OCI-LY1 (cell line): ENCODE results near the gene PSAP.

Source experiments
- H2AFZ ChIP-seq: fragments of 200-600 bp; sonication (generic), shearing (Covaris generic); 2 replicates; pipeline ENCODE4 v1.6.0; 2014; ENCODE audit warnings: antibody characterized with exemption, mild to moderate bottlenecking, low read length
- H3F3A ChIP-seq: fragments of 200-600 bp; sonication (generic), shearing (Covaris generic); 2 replicates; pipeline ENCODE4 v1.6.0; 2014; ENCODE audit warnings: mild to moderate bottlenecking, antibody characterized with exemption, low read length, moderate library complexity; ENCODE audit not compliant: insufficient read depth
- H3K27ac ChIP-seq: fragments of 200-600 bp; sonication (generic); 2 replicates; pipeline ENCODE4 v1.5.1; 2014; ENCODE audit warnings: low read length, mixed run types, mild to moderate bottlenecking, low read depth; ENCODE audit not compliant: poor library complexity, severe bottlenecking
- H3K27me3 ChIP-seq: fragments of 200-600 bp; sonication (generic); 2 replicates; pipeline ENCODE4 v1.6.0; 2014; ENCODE audit warnings: antibody characterized with exemption, mild to moderate bottlenecking, low read length, moderate library complexity; ENCODE audit not compliant: insufficient read depth
- H3K36me3 ChIP-seq: fragments of 200-600 bp; sonication (generic); 2 replicates; pipeline ENCODE4 v1.6.1; 2014; ENCODE audit warnings: mild to moderate bottlenecking, antibody characterized with exemption, low read length, moderate library complexity, mixed read lengths; ENCODE audit not compliant: insufficient read depth
- H3K4me1 ChIP-seq: fragments of 200-600 bp; sonication (generic); 2 replicates; pipeline ENCODE4 v1.5.1; 2014; ENCODE audit warnings: mild to moderate bottlenecking, low read length, moderate library complexity; ENCODE audit not compliant: insufficient read depth, severe bottlenecking
- H3K4me2 ChIP-seq: fragments of 200-600 bp; sonication (generic), shearing (Covaris generic); 2 replicates; pipeline ENCODE4 v1.6.1; 2014; ENCODE audit warnings: low read length
- H3K4me3 ChIP-seq: fragments of 200-600 bp; sonication (generic); 2 replicates; pipeline ENCODE4 v1.5.1; 2014; ENCODE audit warnings: low read length, low read depth, mild to moderate bottlenecking, mixed read lengths; ENCODE audit not compliant: poor library complexity, severe bottlenecking
- H3K79me2 ChIP-seq: fragments of 200-600 bp; shearing (Covaris generic); 2 replicates; pipeline ENCODE4 v1.6.1; 2016; ENCODE audit warnings: mixed run types, low read length, mixed read lengths; ENCODE audit not compliant: insufficient read depth
- H3K9ac ChIP-seq: fragments of 200-600 bp; sonication (generic), shearing (Covaris generic); 2 replicates; pipeline ENCODE4 v1.6.1; 2014; ENCODE audit warnings: mild to moderate bottlenecking, low read length, mixed read lengths
- H3K9me2 ChIP-seq: fragments of 200-600 bp; sonication (generic), shearing (Covaris generic); 2 replicates; pipeline ENCODE4 v1.6.1; 2014; ENCODE audit warnings: low read depth, mild to moderate bottlenecking, low read length, mixed read lengths
- H3K9me3 ChIP-seq: fragments of 200-600 bp; shearing (Covaris generic); 2 replicates; pipeline ENCODE4 v1.6.1; 2014; ENCODE audit warnings: low read length, mixed read lengths
- H4K20me1 ChIP-seq: fragments of 200-600 bp; sonication (generic), shearing (Covaris generic); 2 replicates; pipeline ENCODE4 v1.6.0; 2016; ENCODE audit warnings: mild to moderate bottlenecking, low read length; ENCODE audit not compliant: insufficient read depth
- EZH2 ChIP-seq: fragments of 200-600 bp; sonication (generic), shearing (Covaris generic); IDR thresholded peaks from 2 replicates; pipeline ENCODE4 v1.8.0; 2017; ENCODE audit warnings: borderline replicate concordance, mixed run types, mild to moderate bottlenecking, antibody characterized with exemption, low read length, moderate library complexity, mixed read lengths
- TF ChIP-seq, protein P1 (sequence below): fragments of 200-600 bp; sonication (generic), shearing (Covaris generic); IDR thresholded peaks from 2 replicates; pipeline ENCODE4 v1.5.1; 2017; ENCODE audit warnings: mild to moderate bottlenecking, antibody characterized with exemption, low read length, moderate library complexity, mixed read lengths

PSAP gene

DNA sequence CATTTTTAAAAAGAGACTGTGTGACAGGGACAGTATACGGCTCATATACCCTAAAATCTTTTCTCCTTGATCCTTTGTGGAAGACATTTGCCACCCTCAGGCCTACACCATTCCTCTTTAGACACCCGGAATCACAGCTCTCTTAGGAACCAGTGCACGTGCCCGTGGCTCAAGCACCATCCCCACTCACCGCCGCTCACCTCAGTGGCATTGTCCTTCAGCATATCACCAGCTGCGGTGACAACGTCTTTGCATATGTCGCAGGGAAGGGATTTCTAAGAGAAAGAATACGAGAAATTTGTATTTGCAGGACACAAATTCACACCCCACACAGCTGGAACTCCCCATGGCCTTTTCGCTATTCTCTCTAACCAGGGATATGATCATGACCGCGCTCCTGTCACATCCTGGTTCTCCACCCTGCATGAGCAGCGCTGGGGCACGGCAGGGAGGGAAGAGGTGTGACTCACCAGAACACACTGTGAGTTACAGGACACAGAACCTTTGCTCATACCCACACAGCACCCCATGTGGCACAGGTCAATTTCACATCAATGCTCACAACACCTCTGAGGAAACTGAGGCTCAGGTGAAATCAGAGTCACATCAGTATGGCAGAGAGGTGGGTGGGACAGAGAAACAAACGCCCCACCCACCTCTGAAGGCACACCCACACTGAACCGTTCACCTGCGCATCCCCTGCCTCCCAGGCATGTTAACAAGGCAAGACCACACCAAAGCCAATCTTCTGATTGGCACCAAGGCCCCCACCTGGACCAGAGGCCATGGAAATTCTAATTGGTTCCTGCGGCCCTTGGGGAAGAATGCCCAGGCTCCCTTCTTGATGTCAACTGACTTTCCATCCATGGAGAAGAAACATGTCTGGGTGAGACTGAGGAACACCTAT, 19.2 kb downstream of the PSAP start:
- Histone ChIP-seq H3K79me2 (peaks cover 19% of the 10 kb centered on the region), H3K9me2 (no peaks in the 10 kb centered on the region), H3K27ac (no peak overlapping the region), H2AFZ (no peak overlapping the region), H3K9me3 (no peaks in the 10 kb centered on the region), H3K4me1 (peaks cover 28% of the 10 kb centered on the region), H4K20me1 (no peaks in the 10 kb centered on the region), H3K4me3 (no peak overlapping the region), H3K9ac (no peak overlapping the region), H3F3A (no peaks in the 10 kb centered on the region), H3K4me2 (no peak overlapping the region), H3K36me3 (peaks cover 71% of the 10 kb centered on the region), H3K27me3 (no peaks in the 10 kb centered on the region)
- TF ChIP-seq, protein P1, sequence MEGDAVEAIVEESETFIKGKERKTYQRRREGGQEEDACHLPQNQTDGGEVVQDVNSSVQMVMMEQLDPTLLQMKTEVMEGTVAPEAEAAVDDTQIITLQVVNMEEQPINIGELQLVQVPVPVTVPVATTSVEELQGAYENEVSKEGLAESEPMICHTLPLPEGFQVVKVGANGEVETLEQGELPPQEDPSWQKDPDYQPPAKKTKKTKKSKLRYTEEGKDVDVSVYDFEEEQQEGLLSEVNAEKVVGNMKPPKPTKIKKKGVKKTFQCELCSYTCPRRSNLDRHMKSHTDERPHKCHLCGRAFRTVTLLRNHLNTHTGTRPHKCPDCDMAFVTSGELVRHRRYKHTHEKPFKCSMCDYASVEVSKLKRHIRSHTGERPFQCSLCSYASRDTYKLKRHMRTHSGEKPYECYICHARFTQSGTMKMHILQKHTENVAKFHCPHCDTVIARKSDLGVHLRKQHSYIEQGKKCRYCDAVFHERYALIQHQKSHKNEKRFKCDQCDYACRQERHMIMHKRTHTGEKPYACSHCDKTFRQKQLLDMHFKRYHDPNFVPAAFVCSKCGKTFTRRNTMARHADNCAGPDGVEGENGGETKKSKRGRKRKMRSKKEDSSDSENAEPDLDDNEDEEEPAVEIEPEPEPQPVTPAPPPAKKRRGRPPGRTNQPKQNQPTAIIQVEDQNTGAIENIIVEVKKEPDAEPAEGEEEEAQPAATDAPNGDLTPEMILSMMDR, result no peak
- no peak for TF ChIP-seq EZH2

DNA sequence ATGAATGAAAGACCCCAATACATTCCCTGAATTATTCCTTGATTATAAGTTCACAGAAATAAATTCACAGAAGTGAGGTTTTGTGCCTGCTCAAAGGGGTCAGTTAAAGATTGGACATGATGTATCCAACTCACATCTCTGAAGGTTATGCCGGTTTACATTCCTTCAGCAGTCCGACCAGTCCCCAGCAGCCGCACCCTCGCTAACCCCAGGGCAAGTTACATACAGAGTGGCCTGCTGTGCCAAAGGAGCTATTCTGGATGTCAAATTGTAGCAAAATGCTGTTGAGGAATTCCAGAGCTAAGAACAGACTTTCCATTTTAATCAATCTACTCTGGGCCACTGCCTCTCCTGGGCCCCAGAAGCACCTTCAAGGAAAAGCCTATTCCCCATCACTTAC, 20.3 kb downstream of the PSAP start:
- H2AFZ ChIP-seq, result no peak overlapping the region
- H3K79me2 ChIP-seq, result peaks cover 18% of the 10 kb centered on the region
- TF ChIP-seq, protein P1, result no peak
- TF ChIP-seq EZH2, result no peak
- H4K20me1 ChIP-seq, result no peaks in the 10 kb centered on the region
- no peak overlapping the region for H3K4me2 ChIP-seq
- no peak overlapping the region for H3K4me3 ChIP-seq
- no peak overlapping the region for H3K9ac ChIP-seq
- H3K27me3 ChIP-seq, result no peaks in the 10 kb centered on the region
- H3K9me2 ChIP-seq, result no peaks in the 10 kb centered on the region
- H3F3A ChIP-seq, result no peaks in the 10 kb centered on the region
- peaks cover 82% of the 10 kb centered on the region for H3K36me3 ChIP-seq
- peaks cover 16% of the 10 kb centered on the region for H3K4me1 ChIP-seq
- H3K9me3 ChIP-seq, result no peaks in the 10 kb centered on the region
- no peak overlapping the region for H3K27ac ChIP-seq

DNA sequence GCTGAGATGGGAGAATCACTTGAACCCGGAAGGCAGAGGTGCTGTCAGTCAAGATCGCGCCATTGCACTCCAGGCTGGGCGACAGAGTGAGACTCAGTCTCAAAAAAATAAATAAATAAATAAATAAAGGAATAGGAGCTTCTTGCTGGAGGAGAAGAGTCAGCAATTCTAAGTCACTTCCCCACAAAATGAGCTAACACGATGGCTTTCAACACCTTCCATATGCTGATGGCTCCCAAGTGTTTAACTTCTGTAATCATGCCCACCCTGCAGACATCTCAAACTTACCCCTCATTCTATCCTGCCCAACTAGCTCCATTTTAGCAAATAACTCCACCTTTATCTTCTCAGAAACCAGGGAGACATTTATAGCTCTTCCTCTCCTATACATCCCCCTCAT, 21.2 kb downstream of the PSAP start:
- no peaks in the 10 kb centered on the region for H4K20me1 ChIP-seq
- TF ChIP-seq EZH2, result no peak
- TF ChIP-seq, protein P1, result no peak
- no peaks in the 10 kb centered on the region for H3F3A ChIP-seq
- no peaks in the 10 kb centered on the region for H3K9me3 ChIP-seq
- H3K79me2 ChIP-seq, result peaks cover 13% of the 10 kb centered on the region; the same call in 1 of the 2 replicates
- H3K4me1 ChIP-seq, result peaks cover 10% of the 10 kb centered on the region
- peaks cover 91% of the 10 kb centered on the region for H3K36me3 ChIP-seq
- no peak overlapping the region for H3K4me3 ChIP-seq
- H3K9me2 ChIP-seq, result no peaks in the 10 kb centered on the region
- no peak overlapping the region for H3K9ac ChIP-seq
- H2AFZ ChIP-seq, result no peak overlapping the region
- H3K27me3 ChIP-seq, result no peaks in the 10 kb centered on the region
- H3K4me2 ChIP-seq, result no peak overlapping the region
- no peak overlapping the region for H3K27ac ChIP-seq
